Measurements from ENCODE around the gene CSNK1A1. TPM values are rescaled to one million over a fixed set of nuclear protein-coding genes. Genes with fewer than 3 reads are reported as not detected.
"Not testable (repeated sequence)": the region's sequence is repeated elsewhere in the genome, so short reads cannot be mapped to it uniquely, and the experiment has no call there.

The CSNK1A1 gene
- total RNA-seq, 1 experiment from 2014 or later = 205 TPM

DNA sequence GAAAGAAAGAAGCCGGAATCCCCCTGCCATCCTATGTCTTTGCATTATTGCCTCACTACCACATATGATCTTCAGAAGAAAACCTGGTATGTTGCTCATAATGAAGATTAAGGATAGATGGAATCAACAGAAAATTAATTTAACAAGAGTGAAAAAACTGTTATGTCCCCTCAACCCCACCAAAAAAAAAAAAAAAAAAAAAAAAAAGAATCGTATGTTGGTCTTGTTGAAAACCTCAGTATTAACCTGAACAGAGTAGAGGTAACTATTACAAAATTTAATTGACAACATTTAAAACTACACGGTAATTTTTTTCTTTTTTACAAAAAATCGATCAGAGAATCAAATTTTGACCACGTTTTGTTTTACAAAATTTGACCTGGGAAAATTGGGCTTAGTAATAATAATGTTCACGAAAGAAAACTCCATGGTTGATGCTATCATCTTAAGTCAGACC lies 827 bp upstream of the CSNK1A1 start:
- Histone ChIP-seq H3K4me1 (peaks cover 2% of the 10 kb centered on the region; the same call in 1 of the 2 replicates), H3K27me3 (no peaks in the 10 kb centered on the region), H3K4me3 (peak overlapping the region; percentile 99), H3K9me3 (replicated peaks) (no peaks in the 10 kb centered on the region), H3K36me3 (peaks cover 33% of the 10 kb centered on the region), H3K27ac (peak overlapping the region; percentile 91)
- DNase-seq = no peak

GRCh38 chr5:149550594-149551226 lies 529 bp downstream of the CSNK1A1 start:
- H3K27ac ChIP-seq = peak overlapping the region; percentile 91
- H3K4me1 ChIP-seq = peaks cover 2% of the 10 kb centered on the region; the same call in 1 of the 2 replicates
- no peaks in the 10 kb centered on the region for H3K9me3 ChIP-seq (replicated peaks)
- H3K4me3 ChIP-seq = peak overlapping the region; percentile 99
- H3K36me3 ChIP-seq = peaks cover 44% of the 10 kb centered on the region
- peak; percentile 13 to 30 for DNase-seq
- no peaks in the 10 kb centered on the region for H3K27me3 ChIP-seq

- H3K4me1 ChIP-seq = peaks cover 2% of the 10 kb centered on the region; the same call in 1 of the 2 replicates
- DNase-seq = no peak
Measured at GRCh38 chr5:149550268-149550583, 1.0 kb downstream of the CSNK1A1 start.

GRCh38 chr5:149549461-149550267 lies 1.6 kb downstream of the CSNK1A1 start:
- H3K27ac ChIP-seq = peak overlapping the region; percentile 91
- peak overlapping the region; percentile 99 for H3K4me3 ChIP-seq
- no peaks in the 10 kb centered on the region for H3K27me3 ChIP-seq
- peaks cover 51% of the 10 kb centered on the region for H3K36me3 ChIP-seq
- H3K4me1 ChIP-seq = peaks cover 2% of the 10 kb centered on the region; the same call in 1 of the 2 replicates
- DNase-seq = peak; percentile 40 to 66
- H3K9me3 ChIP-seq (replicated peaks) = no peaks in the 10 kb centered on the region

More at GRCh38 chr5:149550268-149550583, 1.0 kb downstream of the CSNK1A1 start:
- peaks cover 49% of the 10 kb centered on the region for H3K36me3 ChIP-seq
- no peaks in the 10 kb centered on the region for H3K9me3 ChIP-seq (replicated peaks)
- H3K4me3 ChIP-seq = peak overlapping the region; percentile 99
- no peaks in the 10 kb centered on the region for H3K27me3 ChIP-seq
- H3K27ac ChIP-seq = peak overlapping the region; percentile 91

- Histone ChIP-seq H3K27ac (no peak overlapping the region), H3K4me1 (no peaks in the 10 kb centered on the region), H3K9me3 (replicated peaks) (no peaks in the 10 kb centered on the region), H3K4me3 (no peak overlapping the region), H3K36me3 (peaks cover 69% of the 10 kb centered on the region), H3K27me3 (no peaks in the 10 kb centered on the region)
- no peak for DNase-seq
Measured at GRCh38 chr5:149546974-149547373, 4.3 kb downstream of the CSNK1A1 start.

- Histone ChIP-seq H3K4me3 (no peak overlapping the region), H3K27me3 (no peaks in the 10 kb centered on the region), H3K36me3 (peaks cover 80% of the 10 kb centered on the region), H3K4me1 (no peaks in the 10 kb centered on the region), H3K9me3 (replicated peaks) (no peaks in the 10 kb centered on the region), H3K27ac (no peak overlapping the region)
- DNase-seq = no peak
Measured at GRCh38 chr5:149545327-149545726, 5.9 kb downstream of the CSNK1A1 start.

GRCh38 chr5:149544028-149544420 lies 7.2 kb downstream of the CSNK1A1 start:
- H3K9me3 ChIP-seq (replicated peaks) = no peaks in the 10 kb centered on the region
- H3K27ac ChIP-seq = no peak overlapping the region
- no peaks in the 10 kb centered on the region for H3K27me3 ChIP-seq
- no peaks in the 10 kb centered on the region for H3K4me1 ChIP-seq
- H3K4me3 ChIP-seq = no peak overlapping the region
- DNase-seq = no peak
- peaks cover 81% of the 10 kb centered on the region for H3K36me3 ChIP-seq

DNA sequence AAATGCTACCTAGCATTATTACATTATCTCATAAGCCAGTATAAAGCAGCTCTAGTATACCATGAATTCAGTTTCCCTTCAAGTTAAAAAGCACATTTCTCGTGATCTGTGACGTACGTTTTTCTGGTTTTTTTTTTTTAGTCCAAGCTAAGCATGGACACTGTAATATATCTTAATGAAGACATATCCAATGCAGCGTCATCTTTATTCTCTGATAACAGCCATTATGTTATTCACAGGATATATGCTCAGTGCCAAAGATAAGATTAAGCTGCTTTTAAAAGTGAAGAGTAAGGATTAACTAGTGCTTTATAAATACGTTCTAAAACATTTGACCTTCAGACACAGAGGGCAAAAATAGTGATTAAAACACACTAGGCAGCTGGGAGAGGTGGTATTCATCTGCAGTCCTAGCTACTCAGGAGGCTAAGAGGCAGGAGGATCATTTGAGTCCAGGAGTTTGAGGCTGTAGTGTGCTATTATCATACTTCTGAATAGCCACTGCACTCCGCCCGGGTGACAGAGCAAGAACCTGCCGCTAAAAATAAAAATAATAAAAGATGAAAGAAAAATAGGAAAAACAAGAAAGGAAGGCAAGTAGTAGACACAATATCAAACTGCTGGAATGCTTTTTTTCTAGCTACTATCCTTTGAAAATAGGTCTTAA lies 7.7 kb downstream of the CSNK1A1 start:
- Histone ChIP-seq H3K27ac (no peak overlapping the region), H3K4me1 (no peaks in the 10 kb centered on the region), H3K36me3 (peaks cover 81% of the 10 kb centered on the region), H3K9me3 (replicated peaks) (no peaks in the 10 kb centered on the region), H3K27me3 (no peaks in the 10 kb centered on the region), H3K4me3 (no peak overlapping the region)
- DNase-seq = no peak

DNA sequence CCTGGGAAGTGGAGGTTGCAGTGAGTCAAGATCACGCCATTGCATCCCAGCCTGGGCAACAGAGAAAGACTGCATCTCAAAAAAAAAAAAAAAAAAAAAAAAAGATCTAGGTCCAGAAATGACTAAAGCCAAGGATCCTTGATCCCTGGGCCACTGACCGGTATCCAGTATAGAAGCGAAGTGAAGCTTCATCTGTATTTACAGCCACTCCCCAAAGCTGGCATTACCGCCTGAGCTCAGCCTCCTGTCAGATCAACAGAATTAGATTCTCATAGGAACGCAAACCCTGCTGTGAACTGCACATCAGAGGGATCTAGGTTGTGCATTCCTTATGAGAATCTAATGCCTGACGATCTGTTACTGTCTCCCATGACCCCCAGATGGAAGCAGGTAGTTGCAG lies 9.3 kb downstream of the CSNK1A1 start:
- no peaks in the 10 kb centered on the region for H3K27me3 ChIP-seq
- H3K36me3 ChIP-seq = peaks cover 76% of the 10 kb centered on the region
- no peak for DNase-seq
- H3K4me3 ChIP-seq = no peak overlapping the region
- H3K27ac ChIP-seq = no peak overlapping the region
- H3K9me3 ChIP-seq (replicated peaks) = no peaks in the 10 kb centered on the region
- H3K4me1 ChIP-seq = no peaks in the 10 kb centered on the region

DNA sequence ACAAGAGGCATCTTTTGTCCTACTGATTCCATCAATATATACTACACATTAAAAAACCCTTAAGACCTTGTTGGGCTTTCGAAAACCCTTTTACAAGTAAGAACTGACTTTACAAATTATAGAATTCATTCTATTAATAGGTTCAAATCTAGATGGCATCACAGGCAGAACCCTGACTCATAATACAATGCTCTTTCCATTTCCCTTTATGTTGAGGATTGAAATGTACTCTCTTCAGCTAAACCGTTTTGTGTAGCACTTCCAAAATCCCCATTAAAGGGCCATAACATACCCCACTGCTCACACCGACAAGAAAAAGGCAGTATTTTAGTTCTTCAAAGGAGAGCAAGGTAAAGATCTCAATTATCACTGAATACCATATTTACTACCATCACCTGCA lies 11.2 kb downstream of the CSNK1A1 start:
- H3K4me3 ChIP-seq = no peak overlapping the region
- H3K36me3 ChIP-seq = peaks cover 76% of the 10 kb centered on the region
- H3K4me1 ChIP-seq = 0 out of 2 replicates have a peak, but pooled peaks cover 2% of the 10 kb centered on the region
- no peak for DNase-seq
- no peaks in the 10 kb centered on the region for H3K27me3 ChIP-seq
- no peak overlapping the region for H3K27ac ChIP-seq
- no peaks in the 10 kb centered on the region for H3K9me3 ChIP-seq (replicated peaks)

DNA sequence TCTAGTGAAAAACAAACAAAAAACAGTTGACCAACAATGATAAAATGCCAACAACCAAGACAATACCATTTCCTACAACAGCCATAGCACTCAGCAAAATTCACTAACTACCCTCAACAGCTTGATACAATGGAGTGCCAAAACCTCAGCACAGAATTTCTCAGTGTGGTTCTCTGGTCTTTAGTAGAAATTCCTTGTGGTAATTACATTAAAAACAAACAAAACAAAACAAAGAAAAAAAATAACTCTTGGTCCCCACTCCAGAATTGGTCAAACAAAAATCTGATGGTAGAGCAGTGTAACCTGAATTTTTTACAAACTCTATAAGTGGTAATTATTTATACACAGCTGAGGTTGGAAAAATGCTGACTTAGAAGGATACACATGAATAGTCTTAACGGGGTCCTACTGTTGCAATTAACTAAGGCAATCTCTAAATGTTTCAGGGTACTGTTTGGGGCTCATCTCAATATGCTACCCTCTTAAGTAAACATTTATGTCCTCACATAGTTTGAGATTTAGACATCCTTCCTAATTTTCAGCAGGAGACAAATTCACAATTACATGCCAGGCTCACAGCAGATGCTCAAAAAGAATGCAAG lies 13.8 kb downstream of the CSNK1A1 start:
- no peaks in the 10 kb centered on the region for H3K27me3 ChIP-seq
- DNase-seq = no peak
- peaks cover 68% of the 10 kb centered on the region for H3K36me3 ChIP-seq
- H3K4me3 ChIP-seq = no peak overlapping the region
- H3K27ac ChIP-seq = no peak overlapping the region
- H3K4me1 ChIP-seq = 0 out of 2 replicates have a peak, but pooled peaks cover 3% of the 10 kb centered on the region
- no peaks in the 10 kb centered on the region for H3K9me3 ChIP-seq (replicated peaks)

- peaks cover 63% of the 10 kb centered on the region for H3K36me3 ChIP-seq
- H3K9me3 ChIP-seq (replicated peaks); DNase-seq; H3K4me1 ChIP-seq; H3K27ac ChIP-seq; H3K4me3 ChIP-seq; H3K27me3 ChIP-seq: not testable (repeated sequence)
Measured at GRCh38 chr5:149535787-149536186, 15.5 kb downstream of the CSNK1A1 start.

- Histone ChIP-seq H3K36me3 (peaks cover 55% of the 10 kb centered on the region), H3K4me3 (no peak overlapping the region), H3K27me3 (no peaks in the 10 kb centered on the region), H3K4me1 (0 out of 2 replicates have a peak, but pooled peaks cover 3% of the 10 kb centered on the region), H3K9me3 (replicated peaks) (no peaks in the 10 kb centered on the region), H3K27ac (no peak overlapping the region)
- DNase-seq = no peak
Measured at GRCh38 chr5:149532413-149532812, 18.8 kb downstream of the CSNK1A1 start.

DNA sequence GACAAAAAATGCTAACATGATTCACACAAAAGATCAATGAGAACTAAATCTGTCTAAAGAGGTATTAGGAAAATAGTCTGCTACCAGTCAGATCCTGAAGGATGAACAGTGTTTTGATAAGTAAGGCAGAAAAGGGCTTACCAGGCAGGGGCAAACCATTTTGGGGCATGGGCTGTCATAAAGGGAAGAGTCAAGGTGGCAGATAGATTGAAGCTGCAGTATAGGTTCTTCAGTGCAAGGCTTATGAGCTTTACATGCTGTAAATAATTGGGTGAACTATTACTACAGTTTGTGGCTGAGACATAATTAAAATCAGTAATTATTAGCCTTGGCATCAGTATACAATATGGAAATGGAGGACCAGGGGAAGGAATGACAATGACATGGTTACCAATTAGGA lies 21.8 kb downstream of the CSNK1A1 start:
- H3K36me3 ChIP-seq = peaks cover 38% of the 10 kb centered on the region
- H3K4me3 ChIP-seq = no peak overlapping the region
- no peaks in the 10 kb centered on the region for H3K9me3 ChIP-seq (replicated peaks)
- no peaks in the 10 kb centered on the region for H3K4me1 ChIP-seq
- H3K27me3 ChIP-seq = no peaks in the 10 kb centered on the region
- DNase-seq = no peak
- no peak overlapping the region for H3K27ac ChIP-seq

Data from SJCRH30 (cell line).